Cardiac septum (tissue), 1 donor: ENCODE measurements around the gene SYT5. TPM values are rescaled to one million over a fixed set of nuclear protein-coding genes. Genes with fewer than 3 reads are reported as not detected.
"Not testable (repeated sequence)": the region's sequence is repeated elsewhere in the genome, so short reads cannot be mapped to it uniquely, and the experiment has no call there.

Experiments used
- DNase-seq: peaks from one replicate; pipeline ENCODE4 v3.0.0-alpha.2; 2020; ENCODE audit warnings: low spot score
- intact Hi-C: fragments of 100-400 bp; cut with DNase I; formaldehyde crosslinking; loops from one replicate; pipeline ENCODE4 v1.14.0; 2022
- total RNA-seq: library from RNA; stranded (reverse); fragmentation: NEBNext Ultra II Directional; extraction: Animal tissue kit (Norgen Biotek cat#: 25700); gene quantifications from one replicate; pipeline ENCODE4 v1.2.1, GENCODE V29; 2021
- donor health status: DM: no; HTN: no; CAD: no.

SYT5 gene
- total RNA-seq, 1 donor from 2014 or later, result 0.30 TPM

DNA sequence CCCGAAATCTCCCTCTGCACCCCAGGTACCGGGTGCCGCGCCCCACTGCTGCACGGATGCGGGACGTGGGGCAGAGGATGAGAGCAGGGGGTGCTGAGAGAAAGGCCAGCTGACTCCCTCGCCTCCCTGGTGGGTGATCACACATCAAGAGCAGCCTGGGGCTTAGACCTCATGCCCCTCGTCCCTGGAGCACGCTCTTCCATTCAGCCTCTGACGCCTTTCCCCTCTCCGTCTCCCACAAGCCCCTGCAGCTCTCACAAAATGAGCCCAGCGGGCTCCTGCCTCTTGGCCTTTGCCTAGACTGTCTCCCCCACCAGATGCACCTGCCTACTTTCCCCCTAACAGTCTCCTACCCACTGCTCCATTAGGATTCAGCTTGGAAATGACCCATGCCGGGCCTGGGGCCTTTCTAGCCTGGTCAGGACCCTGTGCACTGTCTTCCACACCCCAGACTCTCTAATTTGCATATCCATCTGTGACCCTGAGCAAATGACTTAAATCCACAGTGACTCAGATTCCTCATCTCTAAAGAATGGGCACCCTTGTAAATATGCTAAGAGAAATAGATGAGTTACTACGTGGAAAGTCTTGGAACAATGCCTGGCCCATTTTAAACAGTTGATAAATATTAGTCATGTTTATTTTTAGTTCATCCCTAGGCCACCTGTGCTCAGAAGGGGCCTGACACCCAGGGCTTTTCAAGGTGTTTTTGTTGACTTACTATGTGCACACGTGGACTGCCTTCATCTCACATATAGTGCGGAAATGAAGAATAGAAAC is 29.8 kb upstream of the SYT5 start:
- DNase-seq, result no peak
- intact Hi-C loops, result no loop called here

DNA sequence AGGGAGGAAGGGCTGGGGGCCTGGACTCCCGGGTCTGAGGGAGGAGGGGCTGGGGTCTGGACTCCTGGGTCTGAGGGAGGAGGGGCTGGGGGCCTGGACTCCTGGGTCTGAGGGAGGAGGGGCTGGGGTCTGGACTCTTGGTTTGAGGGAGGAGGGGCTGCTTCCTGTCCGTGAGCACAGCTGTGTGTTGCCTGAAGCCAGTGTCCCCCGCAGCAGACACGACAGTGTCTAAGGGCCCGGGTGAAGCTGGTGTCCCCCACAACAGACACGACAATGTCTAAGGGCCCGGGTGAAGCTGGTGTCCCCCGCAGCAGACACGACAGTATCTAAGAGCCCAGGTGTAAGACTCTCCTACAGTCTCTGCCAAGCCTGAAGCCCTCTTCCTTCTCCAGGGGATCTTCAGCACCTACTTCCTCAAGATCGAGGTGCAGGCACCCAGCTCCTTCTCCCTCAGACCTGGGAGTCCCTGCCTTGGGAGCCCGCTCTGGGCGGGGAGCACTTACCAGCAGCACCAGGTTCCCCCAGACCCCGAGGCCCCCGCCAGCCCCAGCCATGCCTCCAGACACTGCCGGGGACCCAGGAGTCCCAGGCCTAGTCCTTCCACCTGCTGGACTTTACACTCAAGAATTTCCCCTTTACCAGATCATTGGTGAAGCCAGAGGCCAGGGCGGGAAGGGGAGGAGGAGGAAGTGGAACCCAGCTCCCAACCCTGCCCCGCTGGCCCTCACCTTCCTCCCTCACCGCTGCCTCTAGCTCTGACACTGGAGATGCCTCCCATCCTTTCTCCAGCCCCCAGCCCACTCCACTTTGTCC is 29.0 kb upstream of the SYT5 start, which contains the start of gene PTPRH:
Gene PTPRH (minus strand): TSS at position 622 of the 813 bp plus-strand sequence. CDS start 68 bp downstream, at position 554.
- DNase-seq, result no peak
- intact Hi-C loops, result no loop called here

DNA sequence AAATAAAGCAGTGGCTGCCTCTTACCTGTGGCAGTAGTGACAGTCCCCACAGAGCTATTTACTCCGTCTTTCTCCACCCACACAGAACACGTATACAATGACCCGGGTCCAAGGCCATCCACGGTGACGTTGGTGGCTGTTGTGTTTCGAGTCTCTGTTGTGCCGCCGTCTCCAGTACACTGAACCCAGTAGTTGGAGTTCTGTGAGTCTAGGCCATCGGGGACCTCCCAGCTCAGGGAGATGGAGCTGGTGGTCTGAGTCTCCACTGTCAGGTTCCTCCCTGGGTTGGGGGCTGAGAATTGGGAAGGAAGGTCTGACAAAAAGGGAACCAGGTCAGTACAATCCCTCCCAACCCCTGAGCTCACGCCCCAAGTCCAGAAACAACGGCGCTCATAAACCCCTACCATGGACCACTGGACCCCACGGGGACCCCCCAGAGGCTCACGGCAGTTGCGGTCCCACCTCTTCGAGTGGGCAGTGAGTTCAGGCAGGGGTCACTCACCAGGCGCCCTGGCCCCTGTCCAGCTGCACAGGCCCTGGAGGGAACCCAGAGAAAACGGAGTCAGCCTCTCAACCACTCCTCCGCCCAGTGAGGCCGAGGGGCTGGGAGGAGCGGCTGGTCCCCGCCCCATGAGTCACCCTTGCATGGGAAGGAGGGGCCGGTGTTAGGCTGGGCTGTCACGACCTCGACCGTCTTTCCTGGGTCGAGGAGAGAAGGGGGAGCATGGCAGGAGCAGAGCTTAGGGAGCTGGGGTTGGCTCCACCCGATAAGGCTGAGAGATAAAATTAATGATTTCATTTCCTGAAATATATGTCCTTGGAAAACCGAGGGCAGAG is 26.8 kb upstream of the SYT5 start:
- intact Hi-C loops, result no loop called here
- DNase-seq, result peak; percentile 89

DNA sequence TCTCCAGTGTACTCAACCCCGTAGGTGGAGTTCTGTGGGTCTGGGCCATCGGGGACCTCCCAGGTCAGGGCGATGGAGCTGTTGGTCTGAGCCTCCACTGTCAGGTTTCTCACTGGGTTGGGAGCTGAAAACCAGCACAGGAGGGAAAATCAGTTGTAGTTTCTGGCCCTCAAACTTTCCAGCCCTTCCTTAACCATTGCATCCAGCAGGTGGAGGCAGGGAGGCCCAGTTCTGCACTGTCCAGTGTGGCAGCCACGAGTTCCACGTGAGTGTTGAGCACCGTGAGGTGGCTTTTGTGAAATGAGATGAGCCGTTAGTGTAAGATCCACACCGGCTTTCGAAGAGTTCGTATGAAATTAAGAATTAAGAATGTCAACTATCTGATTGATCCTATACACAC is 22.1 kb upstream of the SYT5 start:
- DNase-seq, intact Hi-C loops: not testable (repeated sequence)

DNA sequence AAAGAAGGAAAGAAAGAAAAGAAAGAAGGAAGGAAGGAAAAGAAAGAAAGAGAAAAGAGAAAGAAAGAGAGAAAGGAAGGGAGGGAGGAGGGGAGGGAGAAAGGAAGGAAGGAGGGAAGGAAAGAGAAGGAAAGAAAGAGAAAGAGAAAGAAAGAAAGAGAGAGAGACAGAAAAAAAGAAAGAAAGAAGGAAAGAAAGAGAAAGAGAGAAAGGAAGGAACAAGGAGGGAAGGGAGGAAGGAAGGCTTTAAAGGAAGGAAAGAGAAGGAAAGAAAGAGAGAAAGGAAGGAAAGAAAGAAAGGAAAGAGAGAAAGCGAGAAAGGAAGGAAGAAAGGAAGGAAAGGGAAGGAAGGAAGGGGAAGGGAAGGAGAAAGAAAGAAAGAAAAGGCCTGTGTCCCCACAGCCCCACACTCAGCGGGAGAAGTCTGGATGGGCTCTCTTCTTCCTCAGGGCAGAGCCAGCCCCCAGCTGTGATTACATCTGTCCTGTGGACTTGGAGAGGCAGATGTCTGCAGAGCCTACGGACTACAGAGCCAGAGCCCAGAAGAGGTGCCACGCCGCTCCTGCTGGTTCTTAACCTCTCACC is 19.6 kb upstream of the SYT5 start:
- no peak for DNase-seq
- intact Hi-C loops, result no loop called here

DNA sequence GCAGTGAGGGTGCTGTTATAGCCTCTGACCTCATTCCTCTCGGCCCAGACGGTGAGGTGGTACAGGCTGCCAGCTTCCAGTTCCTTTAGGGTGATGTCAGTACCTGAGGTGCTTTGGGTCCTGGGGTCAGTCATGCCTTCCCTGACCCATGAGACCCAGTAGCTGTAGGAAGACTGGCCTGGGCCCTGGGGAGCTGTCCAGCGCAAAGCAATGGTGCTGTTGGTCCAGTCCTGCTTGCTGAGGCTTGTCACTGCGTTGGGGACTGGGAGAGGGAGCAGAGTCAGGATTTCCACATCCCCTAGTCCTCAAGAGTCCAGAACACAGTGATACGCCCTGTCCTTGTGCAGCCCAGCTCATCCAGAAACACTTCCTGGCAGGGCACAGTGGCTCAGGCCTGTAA is 18.6 kb upstream of the SYT5 start:
- DNase-seq, result no peak

DNA sequence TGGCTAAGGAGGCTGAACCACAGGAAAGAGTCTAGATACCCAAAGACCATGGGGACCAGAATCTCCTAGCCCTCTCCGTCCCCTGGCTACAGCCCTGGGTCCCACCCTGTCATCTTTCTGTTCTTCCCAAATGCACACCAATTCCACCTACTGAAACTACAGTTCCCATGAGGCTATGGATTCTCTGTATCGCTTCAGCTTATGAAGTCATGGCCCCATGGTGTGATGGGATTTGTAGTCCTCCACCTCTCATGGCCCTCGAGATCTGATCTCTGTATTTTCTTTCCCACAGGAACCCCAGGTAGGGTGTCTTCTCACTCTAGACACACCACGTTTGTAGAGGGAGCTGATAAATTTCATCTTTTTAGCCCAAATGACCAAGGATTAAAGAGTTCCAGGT is 17.4 kb upstream of the SYT5 start:
- no peak for DNase-seq
- intact Hi-C loops, result no loop called here

More for the DNA sequence above, 18.6 kb upstream of the SYT5 start:
- intact Hi-C loops, result no loop called here

DNA sequence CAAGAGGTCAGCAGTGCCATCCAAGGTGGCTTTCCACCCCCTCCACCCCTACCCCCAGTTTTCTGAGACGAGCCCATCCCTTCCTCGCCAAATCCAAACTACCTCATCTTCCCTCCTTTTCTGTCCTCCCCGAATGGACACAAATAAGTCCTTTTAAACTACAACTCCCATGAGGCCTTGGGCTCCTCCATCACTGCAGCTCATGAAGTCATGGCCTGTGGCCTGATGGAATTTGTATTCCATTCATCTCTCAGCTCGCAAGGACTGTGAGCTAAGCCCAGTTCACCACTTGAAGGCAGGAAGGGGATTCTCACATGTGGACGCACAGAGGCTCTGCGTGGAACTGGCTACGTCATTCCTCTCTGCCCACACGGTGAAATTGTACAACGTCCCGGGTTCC is 16.7 kb upstream of the SYT5 start:
- no peak for DNase-seq
- intact Hi-C loops, result no loop called here

DNA sequence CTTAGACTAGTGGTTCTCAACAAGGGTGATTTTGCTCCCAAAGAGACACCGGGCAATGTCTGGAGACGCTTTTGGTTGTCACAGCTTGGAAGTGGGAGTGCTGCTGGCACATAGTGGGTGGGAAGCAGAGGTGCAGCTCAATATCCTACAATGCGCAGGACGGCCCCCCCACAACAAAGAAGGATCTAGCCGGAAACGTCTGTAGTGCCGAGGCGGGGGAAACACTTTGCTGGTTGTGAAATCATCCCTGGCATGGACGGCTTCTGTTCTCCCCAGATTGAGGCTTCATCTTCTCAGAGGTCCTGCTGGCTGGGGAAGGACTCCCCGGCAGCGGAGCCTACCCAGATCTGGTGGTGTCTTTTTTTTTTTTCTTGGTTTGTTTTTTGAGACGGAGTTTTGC is 13.4 kb upstream of the SYT5 start:
- DNase-seq, result no peak
- intact Hi-C loops, result no loop called here

DNA sequence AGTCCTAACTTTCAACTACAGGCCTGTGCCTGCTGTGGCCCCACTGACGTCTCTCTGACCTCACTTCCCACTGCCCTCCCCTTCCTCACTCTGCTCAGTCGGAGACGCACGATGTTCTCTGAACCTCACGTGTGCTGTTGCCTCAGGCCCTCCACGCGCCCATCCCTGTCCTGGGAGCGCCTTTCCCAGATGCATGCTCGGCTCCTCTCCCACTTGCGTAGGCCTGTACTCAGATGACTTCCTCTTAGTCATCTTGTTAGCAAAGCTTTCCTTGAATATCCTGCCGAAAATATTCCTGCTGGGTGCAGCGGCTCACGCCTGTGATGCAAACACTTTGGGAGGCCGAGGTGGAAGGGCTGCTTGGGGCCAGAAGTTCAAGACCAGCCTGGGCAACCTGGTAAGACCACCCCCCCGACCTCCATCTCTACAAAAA is 9.3 kb upstream of the SYT5 start:
- intact Hi-C loops, result no loop called here
- DNase-seq, result no peak

DNA sequence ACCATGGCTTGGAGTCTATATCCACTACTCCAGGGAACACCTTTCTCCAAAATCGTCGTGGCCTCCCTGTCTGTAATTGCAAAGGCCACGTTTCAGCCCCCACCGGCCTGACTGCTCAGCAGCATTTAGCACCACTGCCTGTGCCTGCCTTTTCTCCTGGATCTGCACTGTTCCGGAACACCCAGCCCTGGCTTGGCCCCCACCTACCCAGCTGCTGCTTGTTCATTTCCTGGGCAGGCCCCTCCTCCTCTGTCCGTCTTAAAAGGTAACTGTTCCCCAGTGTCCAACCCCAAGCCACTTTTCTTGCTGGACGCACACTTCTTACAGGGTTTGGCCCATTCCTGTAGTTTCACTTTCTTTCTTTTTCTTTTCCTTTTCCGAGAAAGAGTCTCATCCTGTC is 8.5 kb upstream of the SYT5 start:
- intact Hi-C loops, result no loop called here
- DNase-seq, result no peak

DNA sequence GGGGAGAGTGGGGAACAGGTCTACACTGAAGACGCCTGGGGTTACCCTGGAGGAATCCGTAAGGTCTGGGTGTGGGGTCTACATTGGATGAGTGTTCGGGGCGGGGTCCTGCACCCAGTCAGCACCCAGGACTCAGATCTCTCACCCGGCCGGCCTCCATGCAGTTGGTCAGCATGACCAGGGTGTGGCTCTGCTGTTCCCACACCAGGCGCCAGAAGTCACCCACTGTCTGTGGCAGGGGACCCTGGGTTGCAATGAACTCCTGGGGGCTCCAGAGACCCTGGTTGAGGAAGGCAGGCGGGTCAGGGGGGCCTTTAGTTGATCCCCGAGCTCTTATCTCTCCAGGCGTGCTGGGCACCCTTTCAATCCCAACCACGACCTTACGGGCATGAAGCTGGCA is 6.0 kb upstream of the SYT5 start:
- intact Hi-C loops, result no loop called here
- DNase-seq, result no peak

DNA sequence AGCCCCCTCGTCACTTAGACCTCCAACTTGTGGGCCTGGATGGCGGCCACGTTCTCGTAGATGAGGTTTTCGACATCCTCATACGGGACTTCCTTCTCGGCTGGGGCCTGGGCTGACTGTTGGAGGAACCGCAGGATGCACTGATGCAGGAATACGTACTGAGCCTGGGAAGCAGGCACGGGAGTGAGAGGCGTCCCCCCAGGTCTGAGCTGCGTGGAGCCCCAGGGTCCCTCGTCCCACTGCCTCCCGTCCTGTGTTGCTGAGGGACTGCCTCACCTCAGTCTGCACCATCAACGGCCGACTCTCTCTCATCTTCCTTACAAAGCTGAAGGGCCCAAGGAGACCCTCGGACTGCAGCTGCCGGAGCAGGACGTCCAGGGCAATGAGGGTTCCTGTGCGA is 1.7 kb upstream of the SYT5 start:
- intact Hi-C loops, result no loop called here
- DNase-seq, result no peak

DNA sequence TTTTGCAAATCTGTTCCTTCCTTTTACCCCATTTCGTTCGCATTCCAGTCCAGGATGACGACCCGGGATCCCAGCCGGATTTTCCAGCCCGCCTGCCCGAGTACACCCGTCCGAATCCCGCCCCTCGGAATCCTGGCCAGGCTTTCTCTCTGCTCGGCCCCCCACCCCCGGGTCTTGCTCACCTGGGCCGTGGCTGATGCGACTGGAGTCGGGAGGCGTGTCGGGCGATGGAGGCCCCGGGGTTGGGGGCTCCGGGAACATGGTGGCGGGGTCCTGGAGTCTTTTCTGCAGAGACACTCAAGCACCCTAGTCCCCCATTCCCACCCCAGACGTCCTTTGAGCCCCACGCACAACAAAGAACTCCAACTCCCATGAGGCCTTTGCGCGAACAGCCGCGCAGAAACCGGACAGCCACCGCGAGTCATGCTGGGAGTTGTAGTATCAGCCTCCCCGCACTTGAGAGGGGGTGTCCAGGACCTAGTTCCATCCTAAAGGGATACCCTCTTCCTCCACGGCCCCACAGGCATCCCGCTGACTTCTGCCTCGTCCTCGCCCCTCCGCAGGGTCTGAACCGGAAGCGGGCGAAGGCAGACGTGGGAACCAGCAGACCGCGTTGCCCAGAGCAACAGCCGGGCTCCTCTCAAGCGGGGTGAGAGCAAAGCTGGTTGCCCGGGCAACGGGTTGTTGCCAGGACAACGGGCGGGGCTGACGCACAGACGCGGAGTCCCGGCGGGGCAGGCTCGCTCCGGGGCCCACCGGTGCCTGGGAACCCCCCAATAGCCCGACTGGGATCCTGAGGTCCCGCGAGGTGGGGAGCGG is 1.1 kb downstream of the SYT5 start:
- intact Hi-C loops, result no loop called here

DNA sequence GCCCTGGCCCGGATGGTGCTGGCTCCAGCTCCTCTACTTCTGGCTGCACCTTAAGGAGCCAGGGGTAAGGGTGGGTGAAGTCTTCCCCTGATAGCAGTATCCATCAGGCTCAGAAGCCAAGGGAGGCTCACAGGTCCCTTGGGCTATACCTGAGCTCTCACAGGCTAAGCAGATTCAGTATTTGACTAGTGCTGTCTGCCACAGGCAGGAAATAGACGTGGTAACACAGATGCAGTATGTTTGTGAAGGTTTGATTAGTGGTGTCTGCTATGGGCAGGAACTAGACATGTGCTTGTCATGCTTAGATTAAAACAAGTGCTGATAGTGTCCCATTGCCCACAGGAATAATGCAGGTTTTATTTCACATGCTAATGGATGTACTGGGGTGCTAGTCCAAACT is 4.0 kb downstream of the SYT5 start:
- no peak for DNase-seq
- intact Hi-C loops, result no loop called here

More for the DNA sequence above, 1.1 kb downstream of the SYT5 start:
- no peak for DNase-seq

DNA sequence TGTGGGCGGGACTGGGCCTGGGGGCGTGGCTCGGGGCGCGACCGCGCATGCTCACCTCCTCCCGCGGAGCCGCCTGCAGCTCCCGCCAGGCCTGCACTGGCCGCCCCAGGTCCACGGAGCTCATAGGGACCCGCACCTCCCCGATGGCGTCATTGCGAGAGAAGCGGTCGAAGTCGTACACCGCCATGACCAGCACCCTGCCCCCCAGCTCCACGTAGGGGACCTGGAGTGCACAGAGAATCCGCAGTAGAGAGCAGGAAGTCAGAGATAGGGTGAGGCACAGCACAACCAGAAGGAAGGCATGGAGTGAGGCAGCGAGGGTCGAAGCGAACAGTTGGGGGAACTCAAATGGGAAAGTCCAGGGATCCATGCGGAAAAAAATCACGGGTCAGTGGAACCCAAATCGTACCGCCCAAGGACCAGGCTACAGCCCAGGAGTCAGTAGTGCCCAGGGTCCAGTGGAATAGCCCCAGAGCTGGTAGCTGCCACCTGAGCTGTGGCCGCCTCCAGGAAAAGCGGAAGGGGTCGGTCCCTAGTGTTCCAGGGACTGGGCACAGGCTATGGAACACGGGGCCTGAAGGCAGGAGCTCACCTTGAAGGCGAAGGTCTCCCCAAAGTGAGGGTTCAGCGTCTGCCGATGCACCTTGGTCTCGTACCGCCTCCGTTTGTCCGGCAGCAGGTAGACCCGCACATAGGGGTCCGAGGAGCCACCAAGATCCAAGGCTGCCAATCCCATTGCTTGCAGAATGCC is 4.8 kb downstream of the SYT5 start:
- no peak for DNase-seq
- intact Hi-C loops, result no loop called here

DNA sequence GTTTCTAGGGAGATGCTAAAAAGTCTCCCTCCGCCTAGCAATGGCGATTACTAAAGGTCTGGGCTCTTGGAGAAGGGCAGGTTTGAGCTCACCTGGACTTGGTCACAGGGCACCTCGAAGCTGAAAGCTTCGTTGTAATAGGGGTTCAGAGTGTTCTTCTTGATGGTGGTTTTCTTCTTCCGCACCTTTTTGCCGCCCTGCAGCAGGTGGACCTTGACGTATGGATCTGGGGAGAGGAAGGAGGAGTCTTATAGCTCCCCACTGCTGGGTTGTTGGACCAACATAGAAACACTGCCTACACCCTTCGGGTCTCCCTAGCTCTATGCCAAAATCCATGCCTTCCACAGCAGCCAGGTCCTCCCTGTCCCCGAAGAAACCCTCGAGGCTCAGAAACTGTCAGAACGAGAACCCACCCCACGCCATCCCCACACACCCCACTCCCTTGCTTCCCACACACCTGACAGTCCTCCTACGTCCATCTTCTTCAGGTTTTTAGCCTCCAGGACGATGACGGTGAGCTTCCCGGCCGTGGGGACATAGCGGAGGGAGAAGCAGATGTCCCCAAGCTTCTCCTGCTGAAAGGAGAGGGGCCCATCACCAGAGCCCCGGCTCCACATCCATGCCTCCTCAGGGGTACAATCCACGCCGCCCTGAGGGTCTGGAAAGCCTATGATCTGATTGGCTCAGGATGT is 5.5 kb downstream of the SYT5 start:
- intact Hi-C loops, result no loop called here
- DNase-seq, result no peak
